ENCODE measurements around the gene CLINT1. TPM values are rescaled to one million over a fixed set of nuclear protein-coding genes. Genes with fewer than 3 reads are reported as not detected.

CLINT1 gene
- total and polyA plus RNA-seq, 2 of the 4 experiments (the other 2 are of a cell fraction), result 144 to 146 TPM

DNA sequence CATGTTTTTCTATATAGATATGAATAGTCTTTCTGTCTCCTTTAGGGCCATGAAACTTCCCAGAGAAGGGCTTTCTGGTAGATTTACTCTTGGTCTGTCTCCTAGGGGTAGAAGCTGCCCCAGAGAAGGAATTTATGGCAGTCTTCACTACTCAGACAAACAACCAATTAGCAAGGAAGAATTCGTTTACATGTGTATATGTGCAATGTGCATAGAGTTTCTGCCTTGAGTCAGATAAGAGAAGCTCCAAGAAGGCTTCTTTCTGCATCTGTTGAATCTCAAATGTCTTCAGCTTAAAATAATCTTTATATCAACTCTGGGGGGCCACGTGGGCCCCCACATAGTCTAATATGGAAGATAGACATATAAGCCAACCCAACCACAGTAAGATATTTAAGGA lies 7.6 kb upstream of the CLINT1 start:
- Histone ChIP-seq H4K5ac (ENCODE audit: low read depth, low read length) (peak overlapping the region; percentile 80; the same call in 1 of the 2 replicates), H3K27me3 (ENCODE audit: control insufficient read depth, insufficient read depth, low read length) (no peaks in the 10 kb centered on the region), H4K8ac (ENCODE audit: low read depth in 2 of 2, low read length in 2 of 2) (no peak overlapping the region), H2AK5ac (ENCODE audit: low read depth, low read length) (no peak overlapping the region), H3K9ac (ENCODE audit: low read depth, low read length) (no peak overlapping the region), H2BK20ac (ENCODE audit: low read depth, low read length) (peak overlapping the region; percentile 62; the same call in 1 of the 2 replicates), H3K56ac (ENCODE audit: extremely low read depth, insufficient read depth, low read length) (no peak overlapping the region), H3K23ac (ENCODE audit: low read depth, low read length) (no peak overlapping the region), H3K18ac (ENCODE audit: low read depth, low read length) (peak overlapping the region; percentile 76; the same call in 1 of the 2 replicates), H2AFZ (replicated peaks; ENCODE audit: low read length, poor library complexity) (no peak overlapping the region), H3K4me1 (ENCODE audit: control insufficient read depth, insufficient read depth, low read length) (peaks cover 10% of the 10 kb centered on the region), H2BK120ac (ENCODE audit: low read depth, low read length) (peak overlapping the region; percentile 73), H3K9me1 (ENCODE audit: insufficient read depth, low read length) (no peaks in the 10 kb centered on the region; the same call in 1 of the 2 replicates), H3K4ac (ENCODE audit: low read depth, low read length) (no peak overlapping the region), H3K4me3 (ENCODE audit: insufficient read depth, low read depth, low read length) (no peak overlapping the region), H2AK9ac (replicated peaks; ENCODE audit: low read depth, low read length, poor library complexity) (no peak overlapping the region), H3K36me3 (ENCODE audit: control insufficient read depth, insufficient read depth, low read length) (no peaks in the 10 kb centered on the region), H4K91ac (ENCODE audit: insufficient read depth, low read depth, low read length) (no peak overlapping the region), H2BK15ac (ENCODE audit: low read depth, low read length) (no peak overlapping the region), H4K20me1 (ENCODE audit: insufficient read depth, low read length) (no peaks in the 10 kb centered on the region), H3K14ac (replicated peaks; ENCODE audit: low read depth, low read length) (no peak overlapping the region; the same call in 1 of the 2 replicates), H3K9me3 (ENCODE audit: control insufficient read depth, insufficient read depth, low read length) (no peaks in the 10 kb centered on the region), H3K4me2 (ENCODE audit: low read depth, low read length) (no peak overlapping the region; the same call in 1 of the 2 replicates), H2BK5ac (ENCODE audit: low read depth, low read length, poor library complexity, severe bottlenecking) (peak overlapping the region; percentile 86), H3K27ac (ENCODE audit: insufficient read depth, low read length) (no peak overlapping the region), H3K79me1 (ENCODE audit: low read depth in 1 of 2, low read length in 2 of 2) (no peaks in the 10 kb centered on the region)
- BruUV-seq (replicated peaks), result no TSS peak
- dilution Hi-C loops (cut with HindIII; ENCODE audit: low sequenced_read_pairs, unreplicated experiment) (no loop called here), in situ Hi-C loops (cut with MboI; ENCODE audit: low sequenced_read_pairs) (no loop called here), intact Hi-C loops (cut with micrococcal nuclease) (no loop called here)
- no peak for TF ChIP-seq RCOR1 (IDR thresholded peaks at IDR 0.05; ENCODE audit: insufficient replicate concordance, low read length)
- no peak for TF ChIP-seq FOS (IDR thresholded peaks at IDR 0.05; ENCODE audit: low read depth, low read length)
- TF ChIP-seq BHLHE40 (IDR thresholded peaks at IDR 0.05; ENCODE audit: low read depth, low read length), result no peak
- TF ChIP-seq MAZ (IDR thresholded peaks at IDR 0.05; ENCODE audit: borderline replicate concordance, low read depth, low read length), result no peak
- TF ChIP-seq RAD21 (IDR thresholded peaks at IDR 0.05; ENCODE audit: low read length), result no peak
- TF ChIP-seq, protein P1, sequence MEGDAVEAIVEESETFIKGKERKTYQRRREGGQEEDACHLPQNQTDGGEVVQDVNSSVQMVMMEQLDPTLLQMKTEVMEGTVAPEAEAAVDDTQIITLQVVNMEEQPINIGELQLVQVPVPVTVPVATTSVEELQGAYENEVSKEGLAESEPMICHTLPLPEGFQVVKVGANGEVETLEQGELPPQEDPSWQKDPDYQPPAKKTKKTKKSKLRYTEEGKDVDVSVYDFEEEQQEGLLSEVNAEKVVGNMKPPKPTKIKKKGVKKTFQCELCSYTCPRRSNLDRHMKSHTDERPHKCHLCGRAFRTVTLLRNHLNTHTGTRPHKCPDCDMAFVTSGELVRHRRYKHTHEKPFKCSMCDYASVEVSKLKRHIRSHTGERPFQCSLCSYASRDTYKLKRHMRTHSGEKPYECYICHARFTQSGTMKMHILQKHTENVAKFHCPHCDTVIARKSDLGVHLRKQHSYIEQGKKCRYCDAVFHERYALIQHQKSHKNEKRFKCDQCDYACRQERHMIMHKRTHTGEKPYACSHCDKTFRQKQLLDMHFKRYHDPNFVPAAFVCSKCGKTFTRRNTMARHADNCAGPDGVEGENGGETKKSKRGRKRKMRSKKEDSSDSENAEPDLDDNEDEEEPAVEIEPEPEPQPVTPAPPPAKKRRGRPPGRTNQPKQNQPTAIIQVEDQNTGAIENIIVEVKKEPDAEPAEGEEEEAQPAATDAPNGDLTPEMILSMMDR (conservative IDR thresholded peaks at IDR 0.05; ENCODE audit: low read depth, low read length), result no peak
- TF ChIP-seq CEBPB (IDR thresholded peaks at IDR 0.05; ENCODE audit: low read depth, low read length), result no peak
- TF ChIP-seq, protein P2, sequence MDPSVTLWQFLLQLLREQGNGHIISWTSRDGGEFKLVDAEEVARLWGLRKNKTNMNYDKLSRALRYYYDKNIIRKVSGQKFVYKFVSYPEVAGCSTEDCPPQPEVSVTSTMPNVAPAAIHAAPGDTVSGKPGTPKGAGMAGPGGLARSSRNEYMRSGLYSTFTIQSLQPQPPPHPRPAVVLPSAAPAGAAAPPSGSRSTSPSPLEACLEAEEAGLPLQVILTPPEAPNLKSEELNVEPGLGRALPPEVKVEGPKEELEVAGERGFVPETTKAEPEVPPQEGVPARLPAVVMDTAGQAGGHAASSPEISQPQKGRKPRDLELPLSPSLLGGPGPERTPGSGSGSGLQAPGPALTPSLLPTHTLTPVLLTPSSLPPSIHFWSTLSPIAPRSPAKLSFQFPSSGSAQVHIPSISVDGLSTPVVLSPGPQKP (IDR thresholded peaks at IDR 0.05; ENCODE audit: borderline replicate concordance, low read depth, low read length), result no peak
- no peak for TF ChIP-seq NFE2L2 (IDR thresholded peaks at IDR 0.05; ENCODE audit: low read depth, low read length)
- no peak for TF ChIP-seq CHD1 (IDR thresholded peaks at IDR 0.05; ENCODE audit: low read depth, low read length)
- no peak for TF ChIP-seq MXI1 (IDR thresholded peaks at IDR 0.05; ENCODE audit: borderline replicate concordance, low read depth, low read length)
- TF ChIP-seq RFX5 (IDR thresholded peaks at IDR 0.05; ENCODE audit: low read depth, low read length), result no peak
- TF ChIP-seq SMC3 (IDR thresholded peaks at IDR 0.05; ENCODE audit: low read depth, low read length), result no peak
- no peak for TF ChIP-seq POLR2A (IDR thresholded peaks at IDR 0.05; ENCODE audit: low read depth, low read length)
- ChIA-PET CTCF (interaction anchor here (0.6 to 1.1 kb wide), 3 partner anchors 11 to 31 kb away, joined by 3 to 4 read pairs (median 3); no protein-coding TSS in a partner anchor), POLR2A (ENCODE audit: unreplicated experiment) (no interaction called here)
- no peak for DNase-seq
- no CpG with 5 or more reads among the region's 2 CpGs for WGBS, 2 experiments (ENCODE audit: extremely low coverage in 2 of 2, insufficient read length in 1 of 2)
- peak; percentile 30 for ATAC-seq (ENCODE audit: low read depth)

All from IMR-90 (cell line).